HG03095 (cell line): ENCODE data around the gene KIF3C.
A peak's percentile ranks its signal among the peaks of the same experiment; 100 is the strongest.
"Not testable (repeated sequence)": the region's sequence is repeated elsewhere in the genome, so short reads cannot be mapped to it uniquely, and the experiment has no call there.

ENCODE experiments used
- ATAC-seq: cut with Tn5 transposase; IDR thresholded peaks from one replicate; pipeline ENCODE4 v1.9.1; 2021; ENCODE audit warnings: moderate library complexity; ENCODE audit not compliant: unreplicated experiment

KIF3C gene

GRCh38 chr2:25982273-25982967 is at the start of gene KIF3C:
TSS of gene KIF3C (minus strand) at chr2:25982497. CDS start at chr2:25981917, 580 bp downstream.
- ATAC-seq: peak; percentile 69

GRCh38 chr2:26028083-26028482 is 45.8 kb upstream of the KIF3C start:
- ATAC-seq: not testable (repeated sequence)

DNA sequence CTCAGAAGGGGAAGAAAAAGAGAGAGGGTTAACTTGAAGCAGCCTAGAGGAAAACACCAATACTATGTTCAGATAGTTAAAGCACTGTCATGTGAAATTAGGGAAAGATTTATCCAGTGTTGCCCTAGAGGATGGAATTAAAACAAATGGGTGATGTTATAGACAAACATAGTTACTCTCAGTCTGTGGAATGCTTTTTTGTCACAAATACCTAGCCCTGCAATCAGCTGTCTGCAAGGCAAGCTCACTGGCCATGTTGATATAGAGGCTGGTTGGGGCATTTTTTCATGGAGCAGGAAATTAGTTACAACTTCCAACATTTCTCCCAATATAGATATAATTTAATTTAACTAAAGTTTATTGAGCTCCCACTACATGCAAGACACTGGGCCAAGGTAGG is 43.2 kb upstream of the KIF3C start:
- ATAC-seq: no peak

DNA sequence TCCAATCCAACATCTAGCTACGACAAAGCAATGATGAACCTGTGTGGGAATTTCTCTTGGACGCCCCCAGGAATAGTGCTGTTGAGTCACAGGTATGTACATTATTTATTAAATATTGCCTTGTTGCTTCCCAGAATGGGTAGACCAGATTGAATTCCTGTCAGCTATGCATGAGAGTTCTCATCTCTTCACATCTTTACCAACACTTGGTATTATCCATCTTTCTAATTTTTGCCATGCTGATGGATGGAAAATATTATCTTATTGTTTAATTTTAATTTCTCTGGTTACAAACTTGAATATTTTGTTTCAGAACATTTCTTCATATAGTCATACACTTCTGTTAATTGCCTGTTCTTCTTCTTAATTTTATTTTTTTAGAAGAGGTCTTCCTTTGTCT is 42.0 kb upstream of the KIF3C start:
- no peak for ATAC-seq

DNA sequence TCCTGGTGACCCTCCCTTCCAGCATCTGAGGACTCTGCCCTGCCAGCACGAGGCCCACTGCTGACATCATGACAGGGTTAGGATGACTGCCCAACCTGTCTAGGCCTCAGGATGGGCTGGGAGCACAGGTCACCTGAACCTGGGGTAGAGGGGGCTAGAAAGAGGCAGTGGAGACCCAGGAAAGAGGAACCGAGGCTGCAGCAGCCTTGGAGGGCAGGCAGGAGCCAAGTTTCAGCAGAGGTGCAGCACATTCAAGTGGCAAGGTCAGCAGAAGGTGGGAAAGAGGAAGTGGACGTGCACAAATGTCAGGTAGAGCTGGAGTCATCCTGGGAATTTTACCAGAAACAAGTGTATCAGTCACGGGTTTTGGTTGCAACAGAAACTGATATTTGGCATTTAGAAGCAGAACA is 37.9 kb upstream of the KIF3C start:
- ATAC-seq: no peak

DNA sequence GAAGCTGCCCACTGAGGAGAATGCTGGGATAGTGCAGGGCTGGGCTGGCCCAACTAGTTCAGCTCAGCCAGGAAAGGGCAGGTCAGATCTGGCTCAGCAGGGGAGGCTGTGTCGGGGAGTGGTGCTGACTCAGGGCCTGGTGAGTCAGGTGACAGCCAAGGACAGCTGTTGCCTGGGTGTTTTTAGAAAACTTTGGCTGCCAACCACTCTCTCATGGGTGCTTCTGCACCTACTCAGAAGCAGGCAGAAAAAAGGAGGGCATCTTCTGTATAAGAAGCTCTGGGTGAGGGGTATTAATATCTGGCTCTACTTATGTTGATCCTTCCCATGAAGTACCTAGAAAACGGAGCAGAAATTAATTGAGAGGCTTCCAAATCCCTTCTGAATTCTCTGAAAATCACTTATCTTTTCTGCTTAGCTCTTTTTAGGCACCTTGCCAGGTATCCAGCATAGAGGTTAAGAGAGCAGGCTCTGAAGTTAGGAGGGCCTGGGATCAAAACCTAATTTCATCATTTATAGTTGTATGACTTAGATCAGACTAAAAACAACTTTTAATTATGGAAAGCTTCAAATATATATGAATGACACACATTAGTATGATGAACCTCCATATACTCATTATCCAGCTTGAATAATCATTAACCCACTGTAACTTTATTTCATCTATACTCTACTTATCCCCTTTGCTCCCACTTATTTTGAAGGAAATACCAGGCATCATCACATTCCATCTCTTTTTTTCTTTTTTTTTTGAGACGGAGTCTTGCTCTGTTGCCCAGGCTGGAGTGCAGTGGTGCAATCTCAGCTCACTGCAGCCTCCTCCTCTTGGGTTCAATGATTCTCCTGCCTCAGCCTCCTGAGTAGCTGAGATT is 36.1 kb upstream of the KIF3C start:
- no peak for ATAC-seq

- no peak for ATAC-seq
Measured at GRCh38 chr2:26017464-26018183, 35.3 kb upstream of the KIF3C start.

GRCh38 chr2:26016706-26017045 is 34.4 kb upstream of the KIF3C start:
- not testable (repeated sequence) for ATAC-seq

GRCh38 chr2:26016012-26016705 is 33.9 kb upstream of the KIF3C start:
- ATAC-seq: no peak

- ATAC-seq: no peak
Measured at GRCh38 chr2:26013668-26014067, 31.4 kb upstream of the KIF3C start.

DNA sequence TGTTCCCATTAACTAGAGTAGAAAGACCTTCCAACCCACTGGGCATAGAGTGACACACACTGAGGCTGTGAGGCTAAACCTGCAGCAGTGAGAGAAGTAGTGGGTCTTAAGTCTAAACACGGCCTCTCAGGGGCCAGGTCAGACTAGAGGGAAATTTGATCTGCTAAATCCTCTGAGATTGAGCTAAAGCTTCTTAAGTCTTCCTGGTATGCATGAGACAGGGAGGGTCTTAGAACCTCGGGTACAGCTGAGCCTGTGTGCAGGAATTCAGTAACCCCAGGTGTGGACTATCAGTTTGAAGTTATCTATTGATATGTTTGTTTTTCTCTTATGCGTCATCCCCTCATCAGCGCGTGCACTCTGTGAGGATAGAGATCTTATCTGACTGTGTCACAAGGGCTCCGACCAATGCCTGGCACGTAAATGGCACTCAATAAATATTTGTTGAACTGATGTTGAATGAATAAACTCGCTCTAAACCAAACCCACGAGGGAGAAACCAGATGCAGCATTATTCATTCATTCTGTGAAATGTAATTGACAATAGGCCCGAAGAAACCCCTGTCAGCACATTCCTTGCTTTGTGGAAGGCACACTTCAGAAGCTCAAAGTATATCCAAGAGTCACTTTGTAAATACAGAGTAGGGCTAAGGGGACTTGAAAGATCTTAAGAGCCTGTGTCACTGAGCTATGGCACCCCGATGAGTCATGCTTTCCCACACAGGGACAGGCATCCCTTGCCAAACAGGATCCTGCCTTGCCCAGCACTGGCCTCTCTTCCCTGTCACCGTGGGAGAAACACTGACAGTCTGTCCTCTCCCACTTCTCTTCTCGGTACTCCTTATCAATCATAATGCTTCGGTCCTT is 29.9 kb upstream of the KIF3C start:
- ATAC-seq: no peak

- ATAC-seq: no peak
Measured at GRCh38 chr2:26011609-26011989, 29.3 kb upstream of the KIF3C start.

- ATAC-seq: no peak
Measured at GRCh38 chr2:26010943-26011342, 28.6 kb upstream of the KIF3C start.

GRCh38 chr2:26009567-26009963 is 27.3 kb upstream of the KIF3C start:
- ATAC-seq: no peak

- ATAC-seq: no peak
Measured at GRCh38 chr2:26008851-26009566, 26.7 kb upstream of the KIF3C start.

- no peak for ATAC-seq
Measured at GRCh38 chr2:26008095-26008494, 25.8 kb upstream of the KIF3C start.

DNA sequence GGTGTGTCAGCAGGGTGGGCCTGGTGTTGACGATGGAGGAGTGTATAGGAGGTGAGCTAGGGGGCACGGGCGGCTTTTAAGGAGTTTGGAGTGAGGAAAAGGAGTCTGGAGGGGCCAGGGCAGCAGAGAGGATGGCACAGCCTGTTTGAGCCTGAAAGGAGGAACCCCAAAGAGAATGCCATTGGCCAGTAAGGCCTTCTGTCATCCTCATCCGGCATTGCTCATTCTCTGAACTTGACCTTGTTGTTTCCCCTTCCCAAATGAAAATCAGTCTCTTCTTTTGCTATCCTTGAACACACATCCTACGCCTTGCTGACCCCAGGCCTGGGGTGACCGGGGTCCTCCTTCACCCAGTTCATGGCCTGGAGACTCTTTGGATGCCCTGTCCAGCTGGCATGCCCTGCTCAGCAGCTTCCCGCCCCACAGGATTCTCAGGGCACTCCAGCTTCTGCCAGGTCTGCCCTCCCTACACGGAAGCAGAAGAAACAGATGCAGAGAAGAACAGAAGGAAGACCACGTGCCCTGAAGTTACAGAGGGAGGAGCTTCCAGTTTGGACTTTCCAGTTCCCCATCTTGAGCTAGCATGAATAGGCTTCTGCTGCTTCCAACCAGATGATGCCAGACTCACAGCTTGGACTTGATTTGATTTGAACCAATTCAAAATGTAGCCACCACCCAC is 20.5 kb upstream of the KIF3C start:
- no peak for ATAC-seq

- ATAC-seq: no peak
Measured at GRCh38 chr2:26001743-26002351, 19.6 kb upstream of the KIF3C start.
